HepG2 (cell line): Measurements from ENCODE around the gene NRL. TPM values are rescaled to one million over a fixed set of nuclear protein-coding genes. Genes with fewer than 3 reads are reported as not detected.

Source experiments
- ATF7-NPFF ChIP-seq: sonication (generic); formaldehyde crosslinking; IDR thresholded peaks from 2 replicates; pipeline ENCODE4 v1.8.1; 2023; ENCODE audit warnings: mild to moderate bottlenecking, low read depth, missing genetic modification reagents, moderate library complexity
- CREB3 ChIP-seq: sonication (generic); formaldehyde crosslinking; IDR thresholded peaks from 2 replicates; pipeline ENCODE4 v1.5.0; 2020; ENCODE audit warnings: missing genetic modification reagents
- ETV6 ChIP-seq: sonication (generic); formaldehyde crosslinking; conservative IDR thresholded peaks from 2 replicates; pipeline ENCODE4 v1.4.0; 2020; ENCODE audit warnings: missing genetic modification reagents
- GABPA ChIP-seq, 2 experiments: IDR thresholded peaks; 2 replicates each; pipeline ENCODE4 v1.6.1; 2011 to 2016; ENCODE audit warnings: low read depth in 2 of 2, low read length in 1 of 2, missing biosample characterization in 1 of 2, missing genetic modification characterization in 1 of 2
- GTF2F1 ChIP-seq: fragments of 150-350 bp; IDR thresholded peaks from 2 replicates; pipeline ENCODE4 v1.6.1; 2014; ENCODE audit warnings: low read length
- HNRNPK ChIP-seq: fragments of 200-400 bp; formaldehyde crosslinking; IDR thresholded peaks from 2 replicates; pipeline ENCODE4 v1.6.1; 2018; ENCODE audit warnings: low read length, low read depth, moderate library complexity, mild to moderate bottlenecking; ENCODE audit not compliant: poor library complexity, severe bottlenecking
- LRRFIP1 ChIP-seq: sonication (generic); formaldehyde crosslinking; conservative IDR thresholded peaks from 2 replicates; pipeline ENCODE4 v1.4.0; 2020; ENCODE audit warnings: missing genetic modification reagents
- MBNL3 ChIP-seq: fragments of 250-450 bp; sonication (Bioruptor Pico); conservative IDR thresholded peaks from 2 replicates; pipeline ENCODE4 v1.8.0; 2022; ENCODE audit warnings: mild to moderate bottlenecking, inconsistent platforms
- MEIS2 ChIP-seq: sonication (generic); formaldehyde crosslinking; IDR thresholded peaks from 2 replicates; pipeline ENCODE4 v1.9.0; 2021; ENCODE audit warnings: mild to moderate bottlenecking, missing genetic modification reagents
- MIXL1 ChIP-seq: IDR thresholded peaks from 2 replicates; pipeline ENCODE4 v1.6.1; 2016
- MXI1 ChIP-seq: IDR thresholded peaks from 3 replicates; pipeline ENCODE4 v1.6.1; 2012; ENCODE audit warnings: low read depth, low read length, inconsistent platforms, borderline replicate concordance
- PITX1 ChIP-seq: sonication (generic); formaldehyde crosslinking; IDR thresholded peaks from 2 replicates; pipeline ENCODE4 v1.5.1; 2020; ENCODE audit warnings: mild to moderate bottlenecking, missing genetic modification reagents
- PPARG ChIP-seq: conservative IDR thresholded peaks from 2 replicates; pipeline ENCODE4 v1.6.1; 2016; ENCODE audit warnings: missing biosample characterization, missing genetic modification reagents
- TFDP2 ChIP-seq: sonication (generic); formaldehyde crosslinking; IDR thresholded peaks from 2 replicates; pipeline ENCODE4 v1.4.0; 2020; ENCODE audit warnings: missing genetic modification reagents
- ZFP62 ChIP-seq: sonication (generic); formaldehyde crosslinking; IDR thresholded peaks from 2 replicates; pipeline ENCODE4 v1.4.0; 2020; ENCODE audit warnings: missing genetic modification reagents
- ZNF275 ChIP-seq: sonication (generic); formaldehyde crosslinking; IDR thresholded peaks from 2 replicates; pipeline ENCODE4 v1.8.0; 2022; ENCODE audit warnings: missing genetic modification reagents, mild to moderate bottlenecking, inconsistent platforms, borderline replicate concordance
- ZNF280B ChIP-seq: sonication (generic); formaldehyde crosslinking; IDR thresholded peaks from 2 replicates; pipeline ENCODE4 v1.5.0; 2020; ENCODE audit warnings: missing genetic modification reagents, mild to moderate bottlenecking, borderline replicate concordance
- ZNF513 ChIP-seq: sonication (generic); formaldehyde crosslinking; conservative IDR thresholded peaks from 2 replicates; pipeline ENCODE4 v1.5.0; 2020; ENCODE audit warnings: missing genetic modification reagents
- ZNF7 ChIP-seq: IDR thresholded peaks from 2 replicates; pipeline ENCODE4 v1.6.1; 2016; ENCODE audit warnings: missing biosample characterization, missing genetic modification reagents
- ZNF878 ChIP-seq: sonication (generic); formaldehyde crosslinking; IDR thresholded peaks from 2 replicates; pipeline ENCODE4 v1.8.1; 2023; ENCODE audit warnings: mild to moderate bottlenecking, missing genetic modification reagents, moderate library complexity
- polyA plus RNA-seq, 8 experiments: library from polyadenylated mRNA; depleted of rRNA in 3 of 8; stranded (reverse) in 7 of 8; unstranded in 1 of 8; fragments of >200 nt; fragmentation: Illumina TruSeq in 4 of 8; extraction: Trizol in 4 of 8; gene quantifications; 2 replicates each; pipeline versions ENCODE4 v1.2.1 to v1.2.3, GENCODE V29; 2011 to 2016; ENCODE audit warnings: low read depth in 4 of 8, missing spikeins in 1 of 8, mixed read lengths in 1 of 8; ENCODE audit not compliant: insufficient read depth in 1 of 8
- total RNA-seq, 5 experiments: library from RNA; depleted of rRNA; stranded (reverse); fragments of >200 nt; fragmentation: Illumina TruSeq; extraction: Trizol; gene quantifications; 2 replicates each; pipeline ENCODE4 v1.2.3, GENCODE V29; 2016; ENCODE audit warnings: low read depth in 1 of 5

NRL gene
- total and polyA plus RNA-seq, 2 of the 13 experiments (the other 11 are each of a cell fraction or from before 2014, with no cell fraction given), result 2.5 to 4.7 TPM

GRCh38 chr14:24141097-24141880 lies 26.5 kb upstream of the NRL start, which contains the start of gene EMC9 (continued):
- TF ChIP-seq TFDP2 (CRISPR knock-in tag) (peak; percentile 96), ZFP62 (CRISPR knock-in tag) (peak; percentile 98), PPARG (CRISPR knock-in tag) (peak; percentile 43; the same call in 1 of the 2 replicates), ZNF275 (peak; percentile 80), MEIS2 (CRISPR knock-in tag) (peak; percentile 41; the same call in 1 of the 2 replicates), ZNF878 (CRISPR knock-in tag) (no peak), MXI1 (peak; percentile 97; the same call in 1 of the 3 replicates), ATF7-NPFF (CRISPR knock-in tag) (peak; percentile 96), MBNL3 (no peak), PITX1 (CRISPR knock-in tag) (peak; percentile 84), ETV6 (no peak; the same call in 1 of the 2 replicates), MIXL1 (CRISPR knock-in tag) (no peak; the same call in 1 of the 2 replicates), GTF2F1 (no peak), CREB3 (CRISPR knock-in tag) (0 out of 2 replicates have a peak, but pooled peaks have one; percentile 41), ZNF513 (peak; percentile 100), GABPA (IDR thresholded peaks at IDR 0.05; ENCODE audit: low read depth, low read length) (no peak), GABPA (CRISPR knock-in tag; IDR thresholded peaks at IDR 0.05; ENCODE audit: low read depth) (no peak), ZNF7 (CRISPR knock-in tag) (no peak), ZNF280B (CRISPR knock-in tag) (no peak), LRRFIP1 (no peak), HNRNPK (peak; percentile 19)
